Activated T-cell treated with anti-CD3 and anti-CD28 coated beads, Interleukin-2, amount 50 U/mL, for 4 hours (primary cell): ENCODE data around the gene IMMP2L. TPM values are rescaled to one million over a fixed set of nuclear protein-coding genes. Genes with fewer than 3 reads are reported as not detected.

Source experiments
- ATAC-seq, 2 donors: fragments of 200-7000 bp; cut with Tn5 transposase; one replicate each; pipeline ENCODE4 v1.10.0; 2021
- DNase-seq: peaks from one replicate; pipeline ENCODE4 v3.0.0-alpha.2; 2020
- H3K27me3 Mint-ChIP-seq: one replicate; pipeline ENCODE4 v1.8.0; 2021; ENCODE audit warnings: low read depth, mixed read lengths
- H3K36me3 Mint-ChIP-seq: one replicate; pipeline ENCODE4 v1.8.0; 2022; ENCODE audit warnings: mixed read lengths; ENCODE audit not compliant: insufficient read depth
- H3K4me1 Mint-ChIP-seq: one replicate; pipeline ENCODE4 v1.8.0; 2021; ENCODE audit warnings: low read depth, mixed read lengths
- H3K4me3 Mint-ChIP-seq: one replicate; pipeline ENCODE4 v1.8.0; 2021; ENCODE audit warnings: mild to moderate bottlenecking, moderate library complexity, mixed read lengths
- H3K9me3 Mint-ChIP-seq: one replicate; pipeline ENCODE4 v1.8.0; 2021; ENCODE audit warnings: mixed read lengths
- total RNA-seq, 3 donors: library from RNA; stranded (reverse); gene quantifications; one replicate each; pipeline ENCODE4 v1.2.1, GENCODE V29; 2021

IMMP2L gene
- total RNA-seq, 3 donors from 2014 or later = 18.7 to 22.9 (median 19.2) TPM

DNA sequence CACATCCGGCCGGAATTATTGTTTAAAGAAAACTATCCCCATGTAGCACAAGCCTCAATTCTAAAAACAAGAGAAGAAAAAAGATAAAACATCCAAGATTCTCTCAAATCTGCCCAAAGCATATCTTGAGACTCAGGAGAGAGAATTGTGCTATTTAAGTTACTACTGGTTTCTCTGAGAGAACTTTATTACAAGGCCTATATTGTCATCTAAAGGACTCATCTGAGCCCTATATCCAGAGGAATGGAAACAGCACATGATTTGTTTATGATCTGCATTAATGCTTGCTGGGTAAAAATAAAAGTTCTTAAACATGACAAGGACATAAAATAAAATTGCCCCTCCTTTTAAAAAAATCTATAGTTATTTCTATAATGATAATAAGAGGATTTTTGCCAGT is 446.3 kb downstream of the IMMP2L start:
- ATAC-seq (no peak), DNase-seq (no peak)
- no peak overlapping the region for H3K4me3 Mint-ChIP-seq
- H3K36me3 Mint-ChIP-seq = peaks cover 37% of the 10 kb centered on the region
- H3K4me1 Mint-ChIP-seq = peaks cover 12% of the 10 kb centered on the region
- peaks cover 5% of the 10 kb centered on the region for H3K9me3 Mint-ChIP-seq
- H3K27me3 Mint-ChIP-seq = no peaks in the 10 kb centered on the region

DNA sequence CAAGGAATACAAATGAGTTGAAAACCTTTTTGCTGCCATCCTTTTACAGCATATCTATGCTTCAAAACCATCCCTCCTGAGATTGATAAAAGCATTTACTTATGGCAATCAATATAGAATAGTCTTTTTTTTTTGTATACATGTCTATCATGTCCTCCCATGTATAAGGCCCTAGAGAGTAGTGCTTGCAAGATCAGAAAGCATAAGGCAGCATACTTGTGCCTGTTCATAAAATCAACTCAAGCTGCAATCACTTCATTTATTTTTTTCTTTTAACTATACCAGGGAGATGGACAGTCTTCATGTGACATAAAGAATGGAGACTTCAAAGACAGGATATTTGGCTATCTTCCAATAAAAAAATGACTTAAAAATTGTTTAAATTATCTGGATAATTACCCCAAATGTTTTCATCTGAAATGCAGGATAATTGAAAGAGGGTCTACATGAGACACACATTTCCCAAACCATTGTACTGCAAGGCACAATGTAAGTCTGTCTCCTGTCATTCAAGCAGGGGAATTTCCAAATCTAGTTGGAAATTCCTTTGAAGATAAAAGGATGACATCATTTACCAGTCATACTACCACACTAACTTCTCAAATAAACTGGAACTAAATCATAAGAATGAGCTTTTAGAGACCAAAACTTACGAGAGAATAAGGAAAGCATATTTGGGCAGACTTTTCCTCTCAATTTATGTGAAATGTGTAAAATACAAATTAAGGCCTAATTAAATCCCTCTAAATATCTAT is 448.9 kb downstream of the IMMP2L start:
- Mint-ChIP-seq H3K36me3 (peaks cover 28% of the 10 kb centered on the region), H3K27me3 (no peaks in the 10 kb centered on the region), H3K9me3 (no peaks in the 10 kb centered on the region), H3K4me1 (peaks cover 12% of the 10 kb centered on the region), H3K4me3 (no peak overlapping the region)
- DNase-seq (no peak), ATAC-seq (peak; percentile 84 to 86)

DNA sequence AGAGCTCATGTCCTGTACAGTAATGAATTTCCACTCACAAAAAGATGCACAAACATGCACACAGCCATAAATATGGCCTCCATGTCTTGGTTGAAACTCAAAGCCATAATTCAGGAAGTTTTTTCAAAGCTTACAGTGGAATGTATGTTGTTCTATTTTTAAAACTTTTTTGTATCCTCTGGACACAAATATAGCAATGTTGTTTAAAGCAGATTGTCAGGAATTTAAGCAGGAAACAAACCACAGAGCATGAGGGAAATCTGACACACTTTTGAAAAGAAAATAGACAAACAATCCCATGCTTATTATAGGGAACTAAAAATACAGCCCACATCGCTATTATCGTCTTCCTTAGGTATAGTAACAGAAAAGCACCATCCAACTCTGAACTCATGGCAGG is 449.9 kb downstream of the IMMP2L start:
- Mint-ChIP-seq H3K9me3 (no peaks in the 10 kb centered on the region), H3K4me1 (peaks cover 12% of the 10 kb centered on the region), H3K27me3 (no peaks in the 10 kb centered on the region), H3K36me3 (peaks cover 21% of the 10 kb centered on the region), H3K4me3 (no peak overlapping the region)
- DNase-seq = no peak
- no peak for ATAC-seq

- no peaks in the 10 kb centered on the region for H3K9me3 Mint-ChIP-seq
- no peaks in the 10 kb centered on the region for H3K27me3 Mint-ChIP-seq
- no peak overlapping the region for H3K4me3 Mint-ChIP-seq
- DNase-seq (no peak), ATAC-seq (no peak)
- peaks cover 27% of the 10 kb centered on the region for H3K36me3 Mint-ChIP-seq
- peaks cover 19% of the 10 kb centered on the region for H3K4me1 Mint-ChIP-seq
These were observed 453.8 kb downstream of the IMMP2L start for GRCh38 chr7:111108496-111108895.

DNA sequence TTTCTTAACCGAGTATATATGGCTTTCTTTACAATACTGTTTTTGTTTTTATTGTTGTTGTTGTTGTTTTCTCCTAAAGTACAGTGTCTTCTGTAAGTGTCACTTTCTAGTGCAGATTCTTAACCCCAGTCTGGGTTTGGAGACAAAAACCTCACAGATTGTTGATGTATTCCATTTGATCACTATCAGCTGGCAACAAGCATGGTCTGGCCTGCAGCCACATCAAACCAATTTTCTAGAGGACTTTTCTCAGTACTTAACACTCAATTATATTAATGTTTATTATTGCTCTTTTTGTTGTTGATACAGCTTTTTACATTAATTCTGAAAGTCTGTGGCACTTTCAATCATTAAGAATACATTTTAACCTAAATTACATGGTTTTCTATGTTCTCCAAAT is 454.3 kb downstream of the IMMP2L start:
- DNase-seq (no peak), ATAC-seq (no peak)
- peaks cover 27% of the 10 kb centered on the region for H3K36me3 Mint-ChIP-seq
- H3K4me1 Mint-ChIP-seq = peaks cover 18% of the 10 kb centered on the region
- H3K9me3 Mint-ChIP-seq = no peaks in the 10 kb centered on the region
- no peaks in the 10 kb centered on the region for H3K27me3 Mint-ChIP-seq
- H3K4me3 Mint-ChIP-seq = no peak overlapping the region

DNA sequence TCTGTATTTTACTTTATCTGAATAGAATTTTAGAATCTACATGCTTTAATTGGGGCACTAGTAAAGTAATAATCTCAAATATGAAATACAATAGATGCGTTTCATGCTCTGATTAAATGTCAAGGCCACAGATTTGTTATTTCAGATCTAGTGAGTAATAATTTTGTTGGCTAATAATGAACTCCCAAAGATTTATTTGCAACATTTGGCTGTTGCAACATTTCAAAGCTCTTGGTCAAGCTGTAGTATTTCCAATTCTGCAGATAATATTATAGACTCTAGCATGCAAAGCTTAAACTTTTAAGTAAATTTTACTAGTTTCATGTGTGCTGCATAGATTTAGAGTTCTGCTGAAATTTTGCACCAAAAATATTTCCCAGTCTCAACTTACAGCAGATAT is 454.7 kb downstream of the IMMP2L start:
- no peak overlapping the region for H3K4me3 Mint-ChIP-seq
- no peaks in the 10 kb centered on the region for H3K27me3 Mint-ChIP-seq
- ATAC-seq = no peak
- H3K9me3 Mint-ChIP-seq = no peaks in the 10 kb centered on the region
- peaks cover 27% of the 10 kb centered on the region for H3K36me3 Mint-ChIP-seq
- peaks cover 18% of the 10 kb centered on the region for H3K4me1 Mint-ChIP-seq
- DNase-seq = no peak

DNA sequence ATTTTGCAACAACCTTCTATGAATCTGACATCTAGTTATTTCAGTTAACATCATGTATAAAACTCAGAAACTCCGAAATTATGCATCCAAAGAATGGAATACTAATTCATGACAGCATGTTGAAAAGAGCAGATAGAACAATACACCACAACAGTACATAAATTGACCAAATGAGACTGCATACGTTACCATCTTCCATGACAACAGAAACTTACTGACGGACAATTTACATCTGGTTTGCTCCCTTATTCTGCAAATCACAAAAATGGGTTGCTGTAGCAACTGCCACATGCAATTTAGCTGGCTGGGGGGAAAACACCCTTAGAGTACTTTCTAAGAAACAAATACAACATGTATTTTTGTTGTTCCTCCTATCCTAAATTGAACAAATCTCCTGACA is 457.0 kb downstream of the IMMP2L start:
- Mint-ChIP-seq H3K27me3 (no peaks in the 10 kb centered on the region), H3K9me3 (no peaks in the 10 kb centered on the region), H3K4me3 (no peak overlapping the region), H3K36me3 (peaks cover 23% of the 10 kb centered on the region), H3K4me1 (peaks cover 25% of the 10 kb centered on the region)
- DNase-seq = no peak
- no peak for ATAC-seq

DNA sequence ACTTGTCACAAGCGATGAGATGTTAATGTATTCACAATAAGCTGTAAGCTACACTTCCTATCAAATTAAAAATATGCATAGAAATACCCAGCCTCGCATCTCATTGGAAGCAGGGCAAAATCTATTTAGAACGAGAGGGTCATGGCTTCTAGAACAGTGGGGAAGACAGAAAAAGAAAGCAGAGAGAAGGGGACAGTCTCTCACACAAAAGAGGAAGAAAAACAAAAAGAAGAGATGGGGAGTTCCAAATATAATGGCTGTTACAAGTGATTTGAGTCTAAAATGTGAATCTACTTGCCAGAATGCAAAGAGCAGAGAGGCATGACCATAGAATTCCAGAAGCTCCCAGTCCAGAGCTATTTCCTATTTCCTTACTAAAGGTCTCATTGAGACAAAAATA is 457.6 kb downstream of the IMMP2L start:
- H3K36me3 Mint-ChIP-seq = peaks cover 23% of the 10 kb centered on the region
- H3K27me3 Mint-ChIP-seq = no peaks in the 10 kb centered on the region
- no peak for DNase-seq
- peaks cover 25% of the 10 kb centered on the region for H3K4me1 Mint-ChIP-seq
- H3K9me3 Mint-ChIP-seq = no peaks in the 10 kb centered on the region
- H3K4me3 Mint-ChIP-seq = no peak overlapping the region
- ATAC-seq = no peak

GRCh38 chr7:111103678-111104274 is 458.5 kb downstream of the IMMP2L start:
- H3K4me1 Mint-ChIP-seq = peaks cover 25% of the 10 kb centered on the region
- H3K9me3 Mint-ChIP-seq = no peaks in the 10 kb centered on the region
- H3K27me3 Mint-ChIP-seq = no peaks in the 10 kb centered on the region
- ATAC-seq (peak; percentile 29 to 52), DNase-seq (no peak)
- peaks cover 20% of the 10 kb centered on the region for H3K36me3 Mint-ChIP-seq
- no peak overlapping the region for H3K4me3 Mint-ChIP-seq

GRCh38 chr7:111103136-111103535 is 459.2 kb downstream of the IMMP2L start:
- peaks cover 29% of the 10 kb centered on the region for H3K4me1 Mint-ChIP-seq
- H3K4me3 Mint-ChIP-seq = no peak overlapping the region
- ATAC-seq = no peak
- H3K9me3 Mint-ChIP-seq = no peaks in the 10 kb centered on the region
- no peak for DNase-seq
- no peaks in the 10 kb centered on the region for H3K27me3 Mint-ChIP-seq
- H3K36me3 Mint-ChIP-seq = peaks cover 19% of the 10 kb centered on the region

DNA sequence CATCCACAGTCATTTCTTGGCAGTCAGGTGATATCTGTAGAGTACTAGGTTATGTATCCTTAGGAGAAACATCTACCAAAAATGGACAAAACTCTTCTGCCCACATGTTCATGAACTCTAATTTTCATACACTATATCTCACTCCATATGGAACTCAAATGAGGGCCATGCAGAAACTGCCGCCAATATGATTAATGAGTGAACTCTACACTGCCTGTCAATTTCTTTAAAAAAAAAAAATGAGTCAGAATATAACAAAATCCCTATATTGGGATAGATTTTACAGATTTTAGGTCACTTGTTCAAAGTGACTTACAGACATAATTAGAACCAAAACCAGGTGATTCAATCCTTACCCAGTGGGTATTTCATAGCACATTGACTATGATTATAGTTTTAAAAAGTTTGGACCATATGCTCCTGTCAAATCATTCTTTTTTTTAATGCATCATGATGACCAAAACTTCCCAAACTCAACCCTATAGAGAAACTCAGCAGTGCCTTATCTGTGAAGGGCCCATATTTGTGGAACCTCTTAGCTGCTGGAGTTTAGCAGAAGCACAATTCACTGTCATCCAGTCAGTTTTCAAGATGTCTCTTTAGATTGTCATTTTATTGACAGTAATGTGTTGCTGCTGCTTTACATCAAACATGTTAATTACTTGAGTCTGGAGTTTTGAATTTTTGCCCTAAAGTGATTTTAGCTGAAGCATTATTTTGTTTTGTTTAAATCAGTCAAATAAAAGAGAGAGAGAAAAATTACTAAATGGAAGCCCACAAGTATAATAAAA is 460.2 kb downstream of the IMMP2L start:
- H3K4me3 Mint-ChIP-seq = no peak overlapping the region
- ATAC-seq = peak; percentile 20 to 51
- H3K4me1 Mint-ChIP-seq = peaks cover 36% of the 10 kb centered on the region
- H3K27me3 Mint-ChIP-seq = no peaks in the 10 kb centered on the region
- DNase-seq = no peak
- H3K9me3 Mint-ChIP-seq = no peaks in the 10 kb centered on the region
- H3K36me3 Mint-ChIP-seq = peaks cover 21% of the 10 kb centered on the region

GRCh38 chr7:111098926-111099250 is 463.4 kb downstream of the IMMP2L start:
- H3K27me3 Mint-ChIP-seq = no peaks in the 10 kb centered on the region
- no peaks in the 10 kb centered on the region for H3K9me3 Mint-ChIP-seq
- DNase-seq (no peak), ATAC-seq (no peak)
- peaks cover 45% of the 10 kb centered on the region for H3K4me1 Mint-ChIP-seq
- H3K4me3 Mint-ChIP-seq = no peak overlapping the region
- peaks cover 22% of the 10 kb centered on the region for H3K36me3 Mint-ChIP-seq

- Mint-ChIP-seq H3K4me1 (peaks cover 45% of the 10 kb centered on the region), H3K9me3 (no peaks in the 10 kb centered on the region), H3K4me3 (peak overlapping the region; percentile 46), H3K36me3 (peaks cover 19% of the 10 kb centered on the region), H3K27me3 (no peaks in the 10 kb centered on the region)
- DNase-seq (peak; percentile 59), ATAC-seq (peak; percentile 76 to 79)
These were observed 464.0 kb downstream of the IMMP2L start for GRCh38 chr7:111098011-111098925.

GRCh38 chr7:111096997-111097396 is 465.3 kb downstream of the IMMP2L start:
- Mint-ChIP-seq H3K36me3 (peaks cover 17% of the 10 kb centered on the region), H3K4me1 (peaks cover 52% of the 10 kb centered on the region), H3K27me3 (no peaks in the 10 kb centered on the region), H3K9me3 (no peaks in the 10 kb centered on the region), H3K4me3 (no peak overlapping the region)
- no peak for DNase-seq
- ATAC-seq = no peak
